GM18508 (cell line): ENCODE data around the gene EIF3B.

Source experiments
- ATAC-seq: cut with Tn5 transposase; IDR thresholded peaks from one replicate; pipeline ENCODE4 v1.9.1; 2021; ENCODE audit warnings: moderate number of reproducible peaks; ENCODE audit not compliant: insufficient read depth, unreplicated experiment

Gene EIF3B

GRCh38 chr7:2420216-2420933, 65.7 kb downstream of the EIF3B start:
- ATAC-seq: no peak

- ATAC-seq: no peak
Measured at GRCh38 chr7:2421943-2422310, 67.3 kb downstream of the EIF3B start.

- ATAC-seq: no peak
Measured at GRCh38 chr7:2425749-2426148, 71.1 kb downstream of the EIF3B start.
